ENCODE data around the gene APOC4.
A peak's percentile ranks its signal among the peaks of the same experiment; 100 is the strongest.

The APOC4 gene

GRCh38 chr19:44947041-44947581 is 5.1 kb downstream of the APOC4 start:
- Histone ChIP-seq H2BK120ac (ENCODE audit: low read depth, low read length) (no peak overlapping the region), H3K36me3 (replicated peaks in 1 of 2; ENCODE audit: control insufficient read depth in 2 of 2, insufficient read depth in 2 of 2, low read length in 2 of 2) (peaks cover 3 to 5% of the 10 kb centered on the region in 2 donors), H2BK5ac (ENCODE audit: low read length) (no peak overlapping the region), H3K23ac (ENCODE audit: low read depth, low read length, poor library complexity) (no peak overlapping the region), H4K8ac (ENCODE audit: low read depth, low read length) (no peak overlapping the region), H3K4me2 (ENCODE audit: insufficient read depth, low read length, poor library complexity, severe bottlenecking) (no peak overlapping the region), H2BK15ac (ENCODE audit: low read length) (no peak overlapping the region), H3K18ac (ENCODE audit: low read length) (no peak overlapping the region), H3K14ac (ENCODE audit: low read length) (peak overlapping the region; percentile 1), H2BK12ac (ENCODE audit: low read length) (peak overlapping the region; percentile 82), H3K4ac (ENCODE audit: low read length) (no peak overlapping the region), H3K27me3 (ENCODE audit: control insufficient read depth in 3 of 3, insufficient read depth in 3 of 3, low read depth in 1 of 3, low read length in 3 of 3) (no peaks in the 10 kb centered on the region), H3K27ac (replicated peaks; ENCODE audit: low read length) (no peak overlapping the region), H3K79me1 (ENCODE audit: low read depth, low read length) (no peaks in the 10 kb centered on the region), H3K9ac (ENCODE audit: low read depth, low read length, poor library complexity) (peak overlapping the region; percentile 12), H2AK5ac (ENCODE audit: low read depth, low read length) (no peak overlapping the region), H4K91ac (ENCODE audit: low read depth, low read length, poor library complexity) (no peak overlapping the region), H3K9me3 (replicated peaks in 1 of 2; ENCODE audit: control insufficient read depth in 2 of 2, insufficient read depth in 1 of 2, low read depth in 1 of 2, low read length in 2 of 2) (no peaks in the 10 kb centered on the region), H3K4me3 (ENCODE audit: low read length in 2 of 2) (no peak overlapping the region), H3K4me1 (ENCODE audit: control insufficient read depth in 2 of 2, insufficient read depth in 1 of 2, low read depth in 1 of 2, low read length in 2 of 2) (no peaks in the 10 kb centered on the region), H2AFZ (ENCODE audit: low read length) (no peak overlapping the region)
- no peak for DNase-seq (ENCODE audit: low spot score)
- WGBS, 2 donors (ENCODE audit: extremely low coverage in 2 of 2, insufficient read length in 2 of 2, insufficient replicate concordance in 1 of 2), result no CpG with 5 or more reads among the region's 13 CpGs

- no peak overlapping the region for H3K27ac ChIP-seq (replicated peaks; ENCODE audit: low read length)
- H4K8ac ChIP-seq (ENCODE audit: low read depth, low read length), result no peak overlapping the region
- H3K18ac ChIP-seq (ENCODE audit: low read length), result no peak overlapping the region
- H3K4me3 ChIP-seq (ENCODE audit: low read length in 2 of 2), result peak overlapping the region in 1 of 2 donors; percentile 50
- H3K9me3 ChIP-seq (replicated peaks in 1 of 2; ENCODE audit: control insufficient read depth in 2 of 2, insufficient read depth in 1 of 2, low read depth in 1 of 2, low read length in 2 of 2), result no peaks in the 10 kb centered on the region
- no peaks in the 10 kb centered on the region for H3K4me1 ChIP-seq (ENCODE audit: control insufficient read depth in 2 of 2, insufficient read depth in 1 of 2, low read depth in 1 of 2, low read length in 2 of 2)
- H2BK5ac ChIP-seq (ENCODE audit: low read length), result no peak overlapping the region
- no peak overlapping the region for H3K4me2 ChIP-seq (ENCODE audit: insufficient read depth, low read length, poor library complexity, severe bottlenecking)
- no peak overlapping the region for H2BK15ac ChIP-seq (ENCODE audit: low read length)
- H3K14ac ChIP-seq (ENCODE audit: low read length), result no peak overlapping the region
- no peak overlapping the region for H3K23ac ChIP-seq (ENCODE audit: low read depth, low read length, poor library complexity)
- H2BK120ac ChIP-seq (ENCODE audit: low read depth, low read length), result no peak overlapping the region
- no peak overlapping the region for H4K91ac ChIP-seq (ENCODE audit: low read depth, low read length, poor library complexity)
- no peak overlapping the region for H2BK12ac ChIP-seq (ENCODE audit: low read length)
- no peak overlapping the region for H2AK5ac ChIP-seq (ENCODE audit: low read depth, low read length)
- H3K27me3 ChIP-seq (ENCODE audit: control insufficient read depth in 3 of 3, insufficient read depth in 3 of 3, low read depth in 1 of 3, low read length in 3 of 3), result no peaks in the 10 kb centered on the region
- no peak overlapping the region for H2AFZ ChIP-seq (ENCODE audit: low read length)
- no peak overlapping the region for H3K9ac ChIP-seq (ENCODE audit: low read depth, low read length, poor library complexity)
- WGBS, 2 donors (ENCODE audit: extremely low coverage in 2 of 2, insufficient read length in 2 of 2, insufficient replicate concordance in 1 of 2), result no CpG with 5 or more reads among the region's 5 CpGs
- no peak overlapping the region for H3K4ac ChIP-seq (ENCODE audit: low read length)
- H3K79me1 ChIP-seq (ENCODE audit: low read depth, low read length), result no peaks in the 10 kb centered on the region
- H3K36me3 ChIP-seq (replicated peaks in 1 of 2; ENCODE audit: control insufficient read depth in 2 of 2, insufficient read depth in 2 of 2, low read length in 2 of 2), result peaks cover 3 to 5% of the 10 kb centered on the region in 2 donors
- no peak for DNase-seq (ENCODE audit: low spot score)
Observed at GRCh38 chr19:44948237-44948636, 6.2 kb downstream of the APOC4 start.

GRCh38 chr19:44948763-44949374 is 6.8 kb downstream of the APOC4 start:
- Histone ChIP-seq H4K8ac (ENCODE audit: low read depth, low read length) (no peak overlapping the region), H3K18ac (ENCODE audit: low read length) (no peak overlapping the region), H3K27ac (replicated peaks; ENCODE audit: low read length) (no peak overlapping the region), H3K4me1 (ENCODE audit: control insufficient read depth in 2 of 2, insufficient read depth in 1 of 2, low read depth in 1 of 2, low read length in 2 of 2) (peaks cover 0 to 3% of the 10 kb centered on the region in 2 donors), H2AFZ (ENCODE audit: low read length) (no peak overlapping the region), H2BK120ac (ENCODE audit: low read depth, low read length) (no peak overlapping the region), H3K79me1 (ENCODE audit: low read depth, low read length) (no peaks in the 10 kb centered on the region), H3K27me3 (ENCODE audit: control insufficient read depth in 3 of 3, insufficient read depth in 3 of 3, low read depth in 1 of 3, low read length in 3 of 3) (no peaks in the 10 kb centered on the region), H3K14ac (ENCODE audit: low read length) (no peak overlapping the region), H2BK12ac (ENCODE audit: low read length) (no peak overlapping the region), H3K36me3 (replicated peaks in 1 of 2; ENCODE audit: control insufficient read depth in 2 of 2, insufficient read depth in 2 of 2, low read length in 2 of 2) (peaks cover 3 to 5% of the 10 kb centered on the region in 2 donors), H3K4me2 (ENCODE audit: insufficient read depth, low read length, poor library complexity, severe bottlenecking) (no peak overlapping the region), H2AK5ac (ENCODE audit: low read depth, low read length) (no peak overlapping the region), H3K4me3 (ENCODE audit: low read length in 2 of 2) (no peak overlapping the region), H3K23ac (ENCODE audit: low read depth, low read length, poor library complexity) (no peak overlapping the region), H3K9ac (ENCODE audit: low read depth, low read length, poor library complexity) (no peak overlapping the region), H4K91ac (ENCODE audit: low read depth, low read length, poor library complexity) (no peak overlapping the region), H3K4ac (ENCODE audit: low read length) (no peak overlapping the region), H3K9me3 (replicated peaks in 1 of 2; ENCODE audit: control insufficient read depth in 2 of 2, insufficient read depth in 1 of 2, low read depth in 1 of 2, low read length in 2 of 2) (no peaks in the 10 kb centered on the region), H2BK5ac (ENCODE audit: low read length) (no peak overlapping the region), H2BK15ac (ENCODE audit: low read length) (no peak overlapping the region)
- WGBS, 2 donors (ENCODE audit: extremely low coverage in 2 of 2, insufficient read length in 2 of 2, insufficient replicate concordance in 1 of 2), result no CpG with 5 or more reads among the region's 5 CpGs
- DNase-seq (ENCODE audit: low spot score), result no peak

GRCh38 chr19:44949550-44949949 is 7.5 kb downstream of the APOC4 start:
- Histone ChIP-seq H2AFZ (ENCODE audit: low read length) (no peak overlapping the region), H3K4me3 (ENCODE audit: low read length in 2 of 2) (no peak overlapping the region), H2BK120ac (ENCODE audit: low read depth, low read length) (no peak overlapping the region), H3K18ac (ENCODE audit: low read length) (no peak overlapping the region), H2AK5ac (ENCODE audit: low read depth, low read length) (no peak overlapping the region), H3K27me3 (ENCODE audit: control insufficient read depth in 3 of 3, insufficient read depth in 3 of 3, low read depth in 1 of 3, low read length in 3 of 3) (no peaks in the 10 kb centered on the region), H3K4me1 (ENCODE audit: control insufficient read depth in 2 of 2, insufficient read depth in 1 of 2, low read depth in 1 of 2, low read length in 2 of 2) (peaks cover 0 to 3% of the 10 kb centered on the region in 2 donors), H3K27ac (replicated peaks; ENCODE audit: low read length) (no peak overlapping the region), H3K4ac (ENCODE audit: low read length) (peak overlapping the region; percentile 53), H2BK15ac (ENCODE audit: low read length) (no peak overlapping the region), H3K4me2 (ENCODE audit: insufficient read depth, low read length, poor library complexity, severe bottlenecking) (no peak overlapping the region), H2BK12ac (ENCODE audit: low read length) (no peak overlapping the region), H3K14ac (ENCODE audit: low read length) (no peak overlapping the region), H3K9me3 (replicated peaks in 1 of 2; ENCODE audit: control insufficient read depth in 2 of 2, insufficient read depth in 1 of 2, low read depth in 1 of 2, low read length in 2 of 2) (no peaks in the 10 kb centered on the region), H4K8ac (ENCODE audit: low read depth, low read length) (no peak overlapping the region), H4K91ac (ENCODE audit: low read depth, low read length, poor library complexity) (no peak overlapping the region), H3K23ac (ENCODE audit: low read depth, low read length, poor library complexity) (no peak overlapping the region), H3K36me3 (replicated peaks in 1 of 2; ENCODE audit: control insufficient read depth in 2 of 2, insufficient read depth in 2 of 2, low read length in 2 of 2) (peaks cover 3 to 5% of the 10 kb centered on the region in 2 donors), H3K9ac (ENCODE audit: low read depth, low read length, poor library complexity) (no peak overlapping the region), H3K79me1 (ENCODE audit: low read depth, low read length) (no peaks in the 10 kb centered on the region), H2BK5ac (ENCODE audit: low read length) (no peak overlapping the region)
- WGBS, 2 donors (ENCODE audit: extremely low coverage in 2 of 2, insufficient read length in 2 of 2, insufficient replicate concordance in 1 of 2), result no CpG with 5 or more reads among the region's 9 CpGs
- DNase-seq (ENCODE audit: low spot score), result no peak

Measured in neuronal stem cell (in vitro differentiated cells).